HEK293 (cell line): ENCODE results near the gene GPC2.

Experiments used
- CTCF ChIA-PET: fragments of 350-600 bp; formaldehyde crosslinking; extraction: SDS; loops from one replicate; lab custom pipeline; 2021; ENCODE audit warnings: antibody characterized with exemption; lab: Yijun Ruan, JAX
- POLR2A ChIA-PET: fragments of 300-600 bp; formaldehyde crosslinking; extraction: SDS; loops from one replicate; lab custom pipeline; 2020; ENCODE audit warnings: antibody characterized with exemption, inconsistent platforms; lab: Yijun Ruan, JAX
- H3K27ac ChIP-seq: fragments of 200-500 bp; sonication (Bioruptor generic); 2 replicates; pipeline ENCODE4 v1.5.1; 2014; ENCODE audit warnings: low read depth, low read length, control low read depth, inconsistent platforms; ENCODE audit errors: extremely low read depth
- H3K36me3 ChIP-seq, 2 experiments: fragments of 200-500 bp in 1 of 2; sonication (Bioruptor generic) in 1 of 2; 1 replicate in 1 of 2; 2 replicates in 1 of 2; pipeline ENCODE4 v1.5.1; 2014 to 2017; ENCODE audit warnings: inconsistent platforms in 2 of 2, low read length in 2 of 2; ENCODE audit not compliant: control insufficient read depth in 2 of 2, insufficient read depth in 1 of 2
- H3K4me1 ChIP-seq: fragments of 200-500 bp; sonication (Bioruptor generic); 2 replicates; pipeline ENCODE4 v1.5.1; 2014; ENCODE audit warnings: mild to moderate bottlenecking, low read length, inconsistent platforms; ENCODE audit not compliant: control insufficient read depth, insufficient read depth
- H3K4me3 ChIP-seq: 2 replicates; pipeline ENCODE4 v1.5.1; 2011; ENCODE audit warnings: low read depth, mild to moderate bottlenecking, control low read depth, low read length, moderate library complexity
- H3K9me3 ChIP-seq: fragments of 200-500 bp; sonication (Bioruptor generic); 2 replicates; pipeline ENCODE4 v1.5.1; 2014; ENCODE audit warnings: low read depth, low read length, inconsistent platforms; ENCODE audit not compliant: control insufficient read depth, insufficient read depth
- AEBP2 ChIP-seq: fragments of 450-650 bp; formaldehyde crosslinking; IDR thresholded peaks from 2 replicates; pipeline ENCODE4 v1.5.1; 2016; ENCODE audit warnings: missing biosample characterization, missing genetic modification characterization, borderline replicate concordance
- GLI4 ChIP-seq: fragments of 450-650 bp; formaldehyde crosslinking; IDR thresholded peaks from 2 replicates; pipeline ENCODE4 v1.5.1; 2016; ENCODE audit warnings: missing biosample characterization, missing genetic modification characterization
- GLIS1 ChIP-seq: fragments of 450-650 bp; formaldehyde crosslinking; IDR thresholded peaks from 2 replicates; pipeline ENCODE4 v1.5.1; 2016; ENCODE audit warnings: missing biosample characterization, missing genetic modification characterization
- KLF16 ChIP-seq: fragments of 450-650 bp; formaldehyde crosslinking; IDR thresholded peaks from 2 replicates; pipeline ENCODE4 v1.5.1; 2017; ENCODE audit warnings: missing biosample characterization, missing genetic modification characterization
- KLF9 ChIP-seq: fragments of 450-650 bp; formaldehyde crosslinking; IDR thresholded peaks from 2 replicates; pipeline ENCODE4 v1.5.1; 2016; ENCODE audit warnings: missing biosample characterization, missing genetic modification characterization, low read depth
- OVOL3 ChIP-seq: fragments of 450-650 bp; formaldehyde crosslinking; IDR thresholded peaks from 2 replicates; pipeline ENCODE4 v1.5.1; 2016; ENCODE audit warnings: missing biosample characterization, missing genetic modification characterization
- SCRT1 ChIP-seq: fragments of 450-650 bp; formaldehyde crosslinking; IDR thresholded peaks from 2 replicates; pipeline ENCODE4 v1.5.1; 2016; ENCODE audit warnings: missing biosample characterization, missing genetic modification characterization, borderline replicate concordance
- ZBTB17 ChIP-seq: fragments of 450-650 bp; formaldehyde crosslinking; IDR thresholded peaks from 2 replicates; pipeline ENCODE4 v1.5.1; 2016; ENCODE audit warnings: missing biosample characterization, missing genetic modification characterization
- ZBTB20 ChIP-seq: fragments of 450-650 bp; formaldehyde crosslinking; IDR thresholded peaks from 2 replicates; pipeline ENCODE4 v1.5.1; 2016; ENCODE audit warnings: missing biosample characterization, missing genetic modification characterization
- ZBTB8A ChIP-seq: fragments of 450-650 bp; formaldehyde crosslinking; IDR thresholded peaks from 2 replicates; pipeline ENCODE4 v1.5.1; 2016; ENCODE audit warnings: missing biosample characterization, missing genetic modification characterization
- ZEB2 ChIP-seq: fragments of 450-650 bp; formaldehyde crosslinking; IDR thresholded peaks from 2 replicates; pipeline ENCODE4 v1.5.1; 2016; ENCODE audit warnings: missing biosample characterization, missing genetic modification characterization
- ZFHX2 ChIP-seq: fragments of 450-650 bp; formaldehyde crosslinking; conservative IDR thresholded peaks from 2 replicates; pipeline ENCODE4 v1.5.1; 2016; ENCODE audit warnings: missing biosample characterization, missing genetic modification characterization
- ZFP69B ChIP-seq: fragments of 450-650 bp; formaldehyde crosslinking; IDR thresholded peaks from 2 replicates; pipeline ENCODE4 v1.5.1; 2016; ENCODE audit warnings: missing biosample characterization, missing genetic modification characterization
- ZNF18 ChIP-seq: fragments of 450-650 bp; formaldehyde crosslinking; IDR thresholded peaks from 2 replicates; pipeline ENCODE4 v1.5.1; 2016; ENCODE audit warnings: missing biosample characterization, missing genetic modification characterization
- ZNF184 ChIP-seq: fragments of 450-650 bp; IDR thresholded peaks from 2 replicates; pipeline ENCODE4 v1.5.1; 2018; ENCODE audit warnings: missing biosample characterization, mild to moderate bottlenecking, missing genetic modification characterization
- ZNF211 ChIP-seq: fragments of 450-650 bp; formaldehyde crosslinking; IDR thresholded peaks from 2 replicates; pipeline ENCODE4 v1.5.1; 2016; ENCODE audit warnings: low read depth, missing biosample characterization, missing genetic modification characterization
- ZNF214 ChIP-seq: fragments of 450-650 bp; formaldehyde crosslinking; IDR thresholded peaks from 2 replicates; pipeline ENCODE4 v1.5.1; 2017; ENCODE audit warnings: missing biosample characterization, mild to moderate bottlenecking, missing genetic modification characterization, borderline replicate concordance
- ZNF26 ChIP-seq: fragments of 450-650 bp; formaldehyde crosslinking; IDR thresholded peaks from 2 replicates; pipeline ENCODE4 v1.5.1; 2016; ENCODE audit warnings: missing biosample characterization, missing genetic modification characterization
- ZNF292 ChIP-seq: fragments of 450-650 bp; formaldehyde crosslinking; IDR thresholded peaks from 2 replicates; pipeline ENCODE4 v1.5.1; 2016; ENCODE audit warnings: low read depth, missing biosample characterization, missing genetic modification characterization, borderline replicate concordance
- ZNF366 ChIP-seq: fragments of 450-650 bp; formaldehyde crosslinking; conservative IDR thresholded peaks from 2 replicates; pipeline ENCODE4 v1.5.1; 2016; ENCODE audit warnings: missing biosample characterization, missing genetic modification characterization
- ZNF391 ChIP-seq: fragments of 450-650 bp; formaldehyde crosslinking; IDR thresholded peaks from 2 replicates; pipeline ENCODE4 v1.5.1; 2016; ENCODE audit warnings: low read depth, missing biosample characterization, missing genetic modification characterization, borderline replicate concordance
- ZNF394 ChIP-seq: fragments of 450-650 bp; formaldehyde crosslinking; IDR thresholded peaks from 2 replicates; pipeline ENCODE4 v1.5.1; 2016; ENCODE audit warnings: missing biosample characterization, missing genetic modification characterization, mild to moderate bottlenecking, moderate library complexity, borderline replicate concordance
- ZNF426 ChIP-seq: fragments of 450-650 bp; formaldehyde crosslinking; IDR thresholded peaks from 2 replicates; pipeline ENCODE4 v1.5.1; 2017; ENCODE audit warnings: missing biosample characterization, missing genetic modification characterization, mild to moderate bottlenecking, inconsistent platforms, moderate library complexity
- ZNF433 ChIP-seq: fragments of 450-650 bp; formaldehyde crosslinking; IDR thresholded peaks from 2 replicates; pipeline ENCODE4 v1.5.1; 2016; ENCODE audit warnings: missing biosample characterization, missing genetic modification characterization, low read depth
- ZNF548 ChIP-seq: fragments of 450-650 bp; formaldehyde crosslinking; IDR thresholded peaks from 2 replicates; pipeline ENCODE4 v1.5.1; 2016; ENCODE audit warnings: missing biosample characterization, missing genetic modification characterization
- ZNF596 ChIP-seq: fragments of 450-650 bp; IDR thresholded peaks from 2 replicates; pipeline ENCODE4 v1.5.0; 2018; ENCODE audit warnings: missing biosample characterization, mild to moderate bottlenecking, missing genetic modification characterization, moderate library complexity
- ZNF600 ChIP-seq: fragments of 450-650 bp; formaldehyde crosslinking; IDR thresholded peaks from 2 replicates; pipeline ENCODE4 v1.5.1; 2016; ENCODE audit warnings: missing biosample characterization, missing genetic modification characterization
- ZNF621 ChIP-seq: fragments of 450-650 bp; formaldehyde crosslinking; IDR thresholded peaks from 2 replicates; pipeline ENCODE4 v1.5.1; 2017; ENCODE audit warnings: missing biosample characterization, missing genetic modification characterization
- ZNF660 ChIP-seq: fragments of 450-650 bp; IDR thresholded peaks from 2 replicates; pipeline ENCODE4 v1.5.1; 2018; ENCODE audit warnings: missing biosample characterization, mild to moderate bottlenecking, missing genetic modification characterization
- ZNF843 ChIP-seq: fragments of 450-650 bp; formaldehyde crosslinking; IDR thresholded peaks from 2 replicates; pipeline ENCODE4 v1.5.1; 2016; ENCODE audit warnings: missing biosample characterization, missing genetic modification characterization
- ZSCAN30 ChIP-seq: fragments of 450-650 bp; IDR thresholded peaks from 2 replicates; pipeline ENCODE4 v1.5.1; 2018; ENCODE audit warnings: missing biosample characterization, mild to moderate bottlenecking, missing genetic modification characterization, moderate library complexity

The GPC2 gene

GRCh38 chr7:100126931-100127865, 50.0 kb downstream of the GPC2 start, which contains the start of gene MBLAC1 (continued):
- TF ChIP-seq ZFHX2 (tag by site-specific recombination): peak; percentile 86
- peak; percentile 87 for TF ChIP-seq ZNF660 (tag by site-specific recombination)
- no peak for TF ChIP-seq ZNF433 (tag by site-specific recombination)
- TF ChIP-seq KLF9 (tag by site-specific recombination): peak; percentile 85
- peak; percentile 90 for TF ChIP-seq ZBTB17 (tag by site-specific recombination)
- TF ChIP-seq ZBTB8A (tag by site-specific recombination): peak; percentile 87
- TF ChIP-seq ZNF211 (tag by site-specific recombination): no peak
- TF ChIP-seq ZNF26 (tag by site-specific recombination): no peak
- TF ChIP-seq KLF16 (tag by site-specific recombination): peak; percentile 82
- no peak for TF ChIP-seq ZNF426 (tag by site-specific recombination)
- TF ChIP-seq ZNF184: 0 out of 2 replicates have a peak, but pooled peaks have one; percentile 1
- TF ChIP-seq ZFP69B (tag by site-specific recombination): peak; percentile 43; the same call in 1 of the 2 replicates
- no peak for TF ChIP-seq ZNF548 (tag by site-specific recombination)
- TF ChIP-seq ZNF366 (tag by site-specific recombination): peak; percentile 73; the same call in 1 of the 2 replicates
- TF ChIP-seq ZNF621 (tag by site-specific recombination): no peak
- peak; percentile 84 for TF ChIP-seq GLIS1 (tag by site-specific recombination)
- peak; percentile 66; the same call in 1 of the 2 replicates for TF ChIP-seq ZNF18 (tag by site-specific recombination)
- TF ChIP-seq ZNF292 (tag by site-specific recombination): no peak
- TF ChIP-seq ZSCAN30 (tag by site-specific recombination): peak; percentile 83; the same call in 1 of the 2 replicates

- CTCF ChIA-PET: interaction anchor here (0.6 to 0.9 kb wide), 3 partner anchors 64 to 169 kb away, joined by 3 to 5 read pairs (median 3); no protein-coding TSS in a partner anchor
- TF ChIP-seq ZNF596: no peak
- TF ChIP-seq ZFP69B (tag by site-specific recombination): peak; percentile 10; the same call in 1 of the 2 replicates
- peak; percentile 47; the same call in 1 of the 2 replicates for TF ChIP-seq ZNF600 (tag by site-specific recombination)
- 0 out of 2 replicates have a peak, but pooled peaks have one; percentile 7 for TF ChIP-seq SCRT1 (tag by site-specific recombination)
- TF ChIP-seq ZNF214 (tag by site-specific recombination): no peak
- 0 out of 2 replicates have a peak, but pooled peaks have one; percentile 14 for TF ChIP-seq ZNF391 (tag by site-specific recombination)
- TF ChIP-seq ZNF843 (tag by site-specific recombination): no peak
- TF ChIP-seq AEBP2 (tag by site-specific recombination): no peak
- TF ChIP-seq ZEB2 (tag by site-specific recombination): no peak
- no peak; the same call in 1 of the 2 replicates for TF ChIP-seq ZBTB20
- TF ChIP-seq ZNF184: peak; percentile 51; the same call in 1 of the 2 replicates
- peak; percentile 70; the same call in 1 of the 2 replicates for TF ChIP-seq GLI4 (tag by site-specific recombination)
- peak; percentile 83 for TF ChIP-seq ZNF394 (tag by site-specific recombination)
- TF ChIP-seq OVOL3 (tag by site-specific recombination): peak; percentile 40; the same call in 1 of the 2 replicates
These were observed 50.8 kb downstream of the GPC2 start for GRCh38 chr7:100126239-100126930.

More at GRCh38 chr7:100126239-100126930, 50.8 kb downstream of the GPC2 start:
- Histone ChIP-seq H3K9me3 (no peaks in the 10 kb centered on the region), H3K36me3 (peaks cover 0 to 13% of the 10 kb centered on the region in 2 experiments; a peak in 2 of 3 replicates), H3K4me3 (peak overlapping the region; percentile 79), H3K4me1 (no peaks in the 10 kb centered on the region; the same call in 1 of the 2 replicates), H3K27ac (peak overlapping the region; percentile 98)
- POLR2A ChIA-PET: interaction anchor here (0.7 to 8.4 kb wide), 13 partner anchors 12 to 304 kb away, joined by 3 to 81 read pairs (median 4); partner anchors contain the start of genes AP4M1, GPC2, LAMTOR4 and MCM7
